Thoracic aorta (tissue), 2 donors: ENCODE results near the gene YARS1. TPM values are rescaled to one million over a fixed set of nuclear protein-coding genes. Genes with fewer than 3 reads are reported as not detected.

Source experiments
- ATAC-seq: fragments of 150-250 bp; one replicate; pipeline ENCODE4 v1.8.0; 2017; ENCODE audit warnings: low read depth; ENCODE audit not compliant: insufficient number of reproducible peaks, low FRiP score
- DNase-seq: peaks from one replicate; pipeline ENCODE4 v3.0.0-alpha.2; 2020; ENCODE audit warnings: low spot score
- H3K27ac ChIP-seq, 2 donors: fragments of 200-600 bp; sonication (generic); 1 replicate in 1 of 2; 2 replicates in 1 of 2; pipeline ENCODE4 v1.5.1; 2016; ENCODE audit warnings: mild to moderate bottlenecking in 2 of 2, moderate library complexity in 2 of 2
- H3K27me3 ChIP-seq: fragments of 200-600 bp; sonication (generic); replicated peaks from 2 replicates; pipeline ENCODE4 v1.6.0; 2016; ENCODE audit warnings: mild to moderate bottlenecking; ENCODE audit not compliant: insufficient read depth
- H3K36me3 ChIP-seq: fragments of 200-600 bp; sonication (generic); one replicate; pipeline ENCODE4 v1.5.1; 2016
- H3K4me1 ChIP-seq, 2 donors: fragments of 200-600 bp; sonication (generic); 1 replicate in 1 of 2; 2 replicates in 1 of 2; pipeline versions ENCODE4 v1.5.1 to v1.6.0; 2016; ENCODE audit warnings: low read depth in 2 of 2, mild to moderate bottlenecking in 1 of 2; ENCODE audit not compliant: control insufficient read depth in 1 of 2
- H3K4me3 ChIP-seq: fragments of 200-600 bp; sonication (generic); 2 replicates; pipeline ENCODE4 v1.5.1; 2016; ENCODE audit warnings: mild to moderate bottlenecking
- H3K9me3 ChIP-seq: fragments of 200-600 bp; sonication (generic); 2 replicates; pipeline ENCODE4 v1.5.1; 2016
- total RNA-seq, 2 donors: library from RNA; depleted of rRNA; stranded (reverse); fragments of >200 nt; gene quantifications; one replicate each; pipeline versions ENCODE4 v1.1.0 to v1.2.3, GENCODE V29; 2016
- TF ChIP-seq, protein P1 (sequence below): fragments of 200-600 bp; sonication (generic); IDR thresholded peaks from one replicate; pipeline ENCODE4 v1.5.1; 2019; ENCODE audit warnings: antibody characterized with exemption

The YARS1 gene
- total RNA-seq, 2 donors from 2014 or later: 62.5 to 74.9 TPM

DNA sequence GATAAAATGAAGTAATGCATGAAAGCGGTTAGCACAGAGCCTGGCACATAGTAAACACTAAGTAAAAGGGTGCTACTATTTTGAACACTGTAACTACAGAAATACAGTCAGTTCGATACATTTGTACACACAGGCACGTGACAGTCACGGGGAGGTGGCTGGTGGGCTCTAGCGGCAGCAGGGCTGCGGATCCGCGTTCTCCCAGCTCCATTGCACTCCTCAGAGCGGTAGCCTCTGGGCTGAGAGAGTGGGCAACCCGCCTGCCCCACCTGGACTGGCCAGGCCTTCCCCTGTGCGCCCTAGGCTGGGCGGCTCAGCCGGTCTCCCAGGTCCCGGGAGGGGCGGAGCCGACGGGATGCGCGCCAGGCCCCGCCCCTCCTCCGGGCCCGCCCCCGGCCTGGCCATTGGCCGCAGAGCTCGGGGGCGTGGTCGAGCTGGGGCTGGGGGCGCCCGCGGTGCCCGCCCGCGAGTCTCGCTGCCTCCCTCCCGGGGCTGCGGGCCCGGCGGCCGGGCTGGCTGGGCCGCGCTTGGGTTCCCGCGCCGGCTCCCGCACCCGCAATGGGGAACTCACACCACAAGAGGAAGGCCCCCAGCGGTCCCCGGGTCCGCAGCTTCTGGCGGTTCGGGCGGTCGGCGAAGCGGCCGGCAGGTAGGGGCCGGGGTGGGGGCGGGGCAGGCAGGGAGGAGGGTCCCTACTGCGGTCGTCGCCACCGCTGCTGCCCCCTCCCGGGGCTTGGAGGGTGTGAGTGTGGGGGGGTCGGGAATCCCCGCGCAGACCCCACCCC is 63.4 kb downstream of the YARS1 start:
- H3K4me3 ChIP-seq: peak overlapping the region; percentile 77
- no peaks in the 10 kb centered on the region for H3K27me3 ChIP-seq
- H3K36me3 ChIP-seq: no peaks in the 10 kb centered on the region
- ATAC-seq (peak; percentile 23), DNase-seq (no peak)
- TF ChIP-seq, protein P1, sequence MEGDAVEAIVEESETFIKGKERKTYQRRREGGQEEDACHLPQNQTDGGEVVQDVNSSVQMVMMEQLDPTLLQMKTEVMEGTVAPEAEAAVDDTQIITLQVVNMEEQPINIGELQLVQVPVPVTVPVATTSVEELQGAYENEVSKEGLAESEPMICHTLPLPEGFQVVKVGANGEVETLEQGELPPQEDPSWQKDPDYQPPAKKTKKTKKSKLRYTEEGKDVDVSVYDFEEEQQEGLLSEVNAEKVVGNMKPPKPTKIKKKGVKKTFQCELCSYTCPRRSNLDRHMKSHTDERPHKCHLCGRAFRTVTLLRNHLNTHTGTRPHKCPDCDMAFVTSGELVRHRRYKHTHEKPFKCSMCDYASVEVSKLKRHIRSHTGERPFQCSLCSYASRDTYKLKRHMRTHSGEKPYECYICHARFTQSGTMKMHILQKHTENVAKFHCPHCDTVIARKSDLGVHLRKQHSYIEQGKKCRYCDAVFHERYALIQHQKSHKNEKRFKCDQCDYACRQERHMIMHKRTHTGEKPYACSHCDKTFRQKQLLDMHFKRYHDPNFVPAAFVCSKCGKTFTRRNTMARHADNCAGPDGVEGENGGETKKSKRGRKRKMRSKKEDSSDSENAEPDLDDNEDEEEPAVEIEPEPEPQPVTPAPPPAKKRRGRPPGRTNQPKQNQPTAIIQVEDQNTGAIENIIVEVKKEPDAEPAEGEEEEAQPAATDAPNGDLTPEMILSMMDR: no peak
- H3K27ac ChIP-seq: peak overlapping the region in 1 of 2 donors; percentile 22
- H3K9me3 ChIP-seq: no peaks in the 10 kb centered on the region
- H3K4me1 ChIP-seq: peaks cover 13 to 19% of the 10 kb centered on the region in 2 donors

DNA sequence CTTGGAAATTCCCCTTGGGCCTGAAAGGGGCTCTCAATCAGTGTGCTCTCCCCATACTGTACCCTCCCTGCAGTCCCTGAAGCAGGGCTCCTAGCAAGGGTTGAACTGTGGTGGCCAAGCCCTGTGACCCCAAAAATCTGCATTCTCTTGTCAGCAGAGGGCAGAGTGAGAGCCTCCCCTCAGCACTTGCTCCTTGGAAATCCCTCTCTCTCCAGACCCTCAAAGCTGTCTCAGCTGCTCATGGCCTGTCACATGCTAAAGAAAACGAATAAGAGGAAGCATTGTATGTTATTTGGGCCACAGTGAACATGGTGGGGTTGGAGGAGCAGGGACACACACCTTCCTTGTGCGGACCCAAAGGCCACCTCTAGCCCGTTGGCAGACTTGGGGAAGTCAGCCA is 67.4 kb downstream of the YARS1 start:
- ATAC-seq (no peak), DNase-seq (no peak)
- no peaks in the 10 kb centered on the region for H3K36me3 ChIP-seq
- no peaks in the 10 kb centered on the region for H3K27me3 ChIP-seq
- H3K4me3 ChIP-seq: no peak overlapping the region
- TF ChIP-seq, protein P1: no peak
- no peaks in the 10 kb centered on the region for H3K9me3 ChIP-seq
- peaks cover 12 to 13% of the 10 kb centered on the region in 2 donors for H3K4me1 ChIP-seq
- H3K27ac ChIP-seq: no peak overlapping the region

DNA sequence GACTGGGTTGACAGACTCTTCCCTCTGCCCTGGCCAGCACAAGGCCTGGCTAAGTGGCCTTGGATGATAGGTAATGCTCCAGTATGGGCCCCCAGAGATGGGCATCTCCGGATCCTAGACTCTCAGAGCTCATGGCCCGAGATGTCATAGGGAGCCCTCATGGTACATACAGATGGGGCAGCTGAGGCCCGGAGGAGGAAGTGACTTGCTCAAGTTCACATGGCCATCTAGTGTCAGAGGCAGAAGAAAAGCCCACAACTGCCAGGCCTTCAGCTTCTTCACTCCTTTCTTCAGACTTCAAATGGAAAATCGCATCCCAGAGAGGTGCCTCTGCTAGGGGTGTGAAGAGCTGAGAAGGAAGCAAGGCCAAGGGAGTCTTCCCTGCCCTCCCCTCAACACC is 67.8 kb downstream of the YARS1 start:
- no peaks in the 10 kb centered on the region for H3K27me3 ChIP-seq
- ATAC-seq (no peak), DNase-seq (no peak)
- no peak overlapping the region for H3K4me3 ChIP-seq
- no peaks in the 10 kb centered on the region for H3K36me3 ChIP-seq
- peaks cover 10% of the 10 kb centered on the region in 2 donors for H3K4me1 ChIP-seq
- no peak overlapping the region for H3K27ac ChIP-seq
- TF ChIP-seq, protein P1: no peak
- H3K9me3 ChIP-seq: no peaks in the 10 kb centered on the region

DNA sequence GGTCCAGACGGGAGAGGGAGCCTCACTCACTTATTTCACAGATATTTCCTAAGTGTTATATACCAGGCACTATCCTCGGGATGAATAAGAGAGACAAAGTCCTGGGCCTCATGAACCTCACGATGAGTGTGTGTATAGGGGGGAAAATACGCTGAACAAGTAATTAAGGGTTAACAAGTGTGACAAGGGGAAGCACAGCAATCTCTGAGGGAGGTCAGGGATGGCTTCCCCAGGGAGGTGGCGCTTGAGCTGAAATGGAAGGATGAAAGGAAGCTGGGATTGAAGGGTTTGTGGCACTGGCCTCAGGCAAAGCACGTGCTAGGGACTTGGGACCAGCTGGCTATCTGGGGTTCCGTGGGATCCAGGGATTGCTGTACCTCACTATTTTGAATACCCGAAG is 68.2 kb downstream of the YARS1 start:
- DNase-seq (no peak), ATAC-seq (no peak)
- no peak overlapping the region for H3K4me3 ChIP-seq
- H3K27me3 ChIP-seq: no peaks in the 10 kb centered on the region
- H3K9me3 ChIP-seq: no peaks in the 10 kb centered on the region
- TF ChIP-seq, protein P1: no peak
- H3K27ac ChIP-seq: no peak overlapping the region
- no peaks in the 10 kb centered on the region for H3K36me3 ChIP-seq
- H3K4me1 ChIP-seq: peaks cover 6 to 7% of the 10 kb centered on the region in 2 donors

DNA sequence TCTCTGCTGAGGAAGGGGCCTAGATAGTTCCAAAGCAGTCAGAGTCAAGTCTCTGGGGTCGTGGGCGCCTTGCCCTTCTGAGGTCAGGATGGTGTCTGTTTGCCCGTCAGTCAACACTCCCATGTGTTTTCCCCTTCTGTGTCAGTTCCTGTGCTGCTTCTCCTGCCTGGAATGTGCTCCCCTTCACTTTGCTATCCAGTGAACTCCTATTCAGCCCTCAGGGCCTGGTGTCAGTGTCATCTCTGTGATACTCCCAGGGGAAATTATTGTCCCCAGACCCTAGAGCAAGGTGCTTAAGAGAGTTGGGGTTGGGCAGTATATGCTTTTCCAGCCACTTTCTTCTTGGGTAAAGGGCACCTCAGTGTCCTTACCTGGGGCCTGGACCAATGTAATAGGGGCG is 68.8 kb downstream of the YARS1 start:
- no peak overlapping the region for H3K27ac ChIP-seq
- no peaks in the 10 kb centered on the region for H3K36me3 ChIP-seq
- DNase-seq: no peak
- H3K9me3 ChIP-seq: no peaks in the 10 kb centered on the region
- ATAC-seq: no peak
- no peaks in the 10 kb centered on the region for H3K27me3 ChIP-seq
- H3K4me3 ChIP-seq: no peak overlapping the region
- peaks cover 4 to 7% of the 10 kb centered on the region in 2 donors for H3K4me1 ChIP-seq
- TF ChIP-seq, protein P1: no peak
